ENCODE results near the gene TSHZ2.

The TSHZ2 gene

DNA sequence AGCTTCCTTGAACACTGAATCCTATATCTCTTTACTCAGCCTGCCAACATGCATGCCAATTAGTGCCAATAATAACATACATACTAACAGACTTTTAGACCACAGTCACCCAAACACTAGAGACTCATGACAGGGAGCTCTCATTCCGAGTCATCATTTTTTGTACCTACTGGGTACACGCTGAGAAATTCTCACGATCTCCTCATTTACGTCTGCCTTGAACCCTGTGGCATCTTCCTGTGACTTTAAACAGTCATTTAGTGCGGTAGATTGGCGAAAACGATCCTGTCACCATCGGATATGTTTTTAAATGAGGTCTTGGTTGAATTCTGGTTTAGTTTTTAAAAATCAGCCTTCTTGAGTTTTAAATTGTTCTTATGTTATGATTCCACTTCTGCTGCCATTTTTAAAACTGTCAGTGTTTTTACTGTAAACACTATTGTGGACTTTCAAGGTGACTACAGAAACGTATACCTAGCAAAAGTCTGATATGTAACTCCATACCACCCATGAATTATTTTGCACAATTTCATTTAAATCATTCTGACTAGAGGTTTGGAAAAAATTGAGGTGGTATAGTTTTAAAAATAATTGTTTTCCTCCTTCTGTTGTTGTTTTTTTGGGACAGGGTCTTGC is 275.4 kb downstream of the TSHZ2 start:
- no peak for DNase-seq (ENCODE audit: low spot score)

DNA sequence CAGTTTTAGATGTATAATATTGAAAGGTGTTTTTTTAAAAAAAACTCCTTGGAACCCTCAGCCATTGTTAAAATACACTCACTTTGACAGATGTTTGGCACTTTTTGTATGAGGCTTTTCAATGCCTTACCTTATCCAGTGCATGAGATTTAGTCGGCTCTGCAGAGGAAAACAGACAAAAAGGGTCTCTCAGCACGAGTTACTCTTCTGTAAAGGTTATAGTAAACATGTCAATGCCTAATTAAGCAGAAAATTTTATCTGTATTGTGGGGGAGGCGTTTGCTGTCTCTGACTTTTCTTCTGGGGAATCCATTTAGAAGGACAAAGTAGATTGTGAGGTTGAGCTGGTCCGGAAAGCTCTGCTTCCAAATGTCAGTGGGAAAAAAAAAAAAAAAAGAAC is 278.3 kb downstream of the TSHZ2 start:
- DNase-seq (ENCODE audit: low spot score), result no peak

DNA sequence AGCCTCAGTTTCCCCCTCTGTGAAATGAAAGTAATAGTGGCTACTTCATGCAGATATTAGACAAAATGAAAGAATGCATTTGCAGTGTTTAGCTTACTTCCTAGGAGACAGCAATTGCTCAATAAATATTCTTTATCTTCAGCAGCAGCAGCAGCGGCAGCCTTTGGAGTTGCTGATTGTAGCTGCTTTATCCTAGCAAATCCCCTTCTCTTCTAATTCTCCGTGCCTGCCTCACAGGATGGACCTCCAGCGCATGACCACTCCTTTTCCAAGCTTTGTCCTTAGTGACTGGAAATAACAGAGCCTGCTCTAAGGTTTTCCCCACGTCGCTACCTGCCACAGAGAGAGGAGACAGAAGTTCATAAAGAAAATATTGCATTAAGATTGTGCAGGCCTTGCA is 279.8 kb downstream of the TSHZ2 start:
- DNase-seq (ENCODE audit: low spot score), result no peak

- no peak for DNase-seq (ENCODE audit: low spot score)
Observed at GRCh38 chr20:53253668-53254067, 281.5 kb downstream of the TSHZ2 start.

- no peak for DNase-seq (ENCODE audit: low spot score)
Observed at GRCh38 chr20:53255102-53255710, 283.0 kb downstream of the TSHZ2 start.

DNA sequence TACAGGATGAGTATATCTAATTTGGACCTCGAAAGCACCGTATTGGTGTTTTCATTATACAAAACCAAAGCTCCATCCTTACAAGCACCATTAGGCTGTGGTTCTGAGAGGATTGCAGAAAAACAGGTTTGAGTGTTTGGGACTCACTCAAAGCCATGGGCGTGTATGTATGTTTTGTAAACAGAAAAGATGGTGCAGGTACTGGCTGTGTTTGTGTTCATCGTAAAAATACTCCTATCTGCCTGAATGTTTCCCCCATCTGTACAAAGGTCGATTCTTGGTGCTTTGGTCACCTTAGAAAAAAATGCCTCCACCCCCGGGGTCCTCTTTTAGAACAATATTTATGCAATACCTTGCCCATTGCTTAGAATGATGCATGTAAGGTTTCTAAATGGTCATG is 286.6 kb downstream of the TSHZ2 start:
- no peak for DNase-seq (ENCODE audit: low spot score)

DNA sequence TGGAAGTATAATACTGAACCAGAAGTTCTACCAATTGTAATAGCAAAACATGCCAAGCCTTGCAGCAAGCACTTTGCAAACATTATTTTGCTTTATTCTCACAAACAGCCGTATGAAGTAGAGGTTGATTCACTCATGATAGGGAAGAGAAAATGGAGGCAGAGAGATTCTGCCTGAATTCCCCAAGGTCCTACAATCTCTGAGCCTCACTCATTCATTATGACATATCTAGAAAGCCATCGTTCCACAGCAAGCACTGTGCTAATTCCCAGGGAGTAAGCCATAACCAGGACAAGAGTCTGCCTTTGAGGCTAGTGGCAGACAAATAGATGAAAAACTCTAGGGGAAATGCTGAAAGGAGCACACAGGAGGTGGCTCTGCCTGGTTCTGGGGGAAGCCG is 288.0 kb downstream of the TSHZ2 start:
- no peak for DNase-seq (ENCODE audit: low spot score)

- DNase-seq (ENCODE audit: low spot score), result no peak
Observed at GRCh38 chr20:53260591-53260990, 288.4 kb downstream of the TSHZ2 start.

GRCh38 chr20:53262365-53262764 is 290.2 kb downstream of the TSHZ2 start:
- DNase-seq (ENCODE audit: low spot score), result no peak

DNA sequence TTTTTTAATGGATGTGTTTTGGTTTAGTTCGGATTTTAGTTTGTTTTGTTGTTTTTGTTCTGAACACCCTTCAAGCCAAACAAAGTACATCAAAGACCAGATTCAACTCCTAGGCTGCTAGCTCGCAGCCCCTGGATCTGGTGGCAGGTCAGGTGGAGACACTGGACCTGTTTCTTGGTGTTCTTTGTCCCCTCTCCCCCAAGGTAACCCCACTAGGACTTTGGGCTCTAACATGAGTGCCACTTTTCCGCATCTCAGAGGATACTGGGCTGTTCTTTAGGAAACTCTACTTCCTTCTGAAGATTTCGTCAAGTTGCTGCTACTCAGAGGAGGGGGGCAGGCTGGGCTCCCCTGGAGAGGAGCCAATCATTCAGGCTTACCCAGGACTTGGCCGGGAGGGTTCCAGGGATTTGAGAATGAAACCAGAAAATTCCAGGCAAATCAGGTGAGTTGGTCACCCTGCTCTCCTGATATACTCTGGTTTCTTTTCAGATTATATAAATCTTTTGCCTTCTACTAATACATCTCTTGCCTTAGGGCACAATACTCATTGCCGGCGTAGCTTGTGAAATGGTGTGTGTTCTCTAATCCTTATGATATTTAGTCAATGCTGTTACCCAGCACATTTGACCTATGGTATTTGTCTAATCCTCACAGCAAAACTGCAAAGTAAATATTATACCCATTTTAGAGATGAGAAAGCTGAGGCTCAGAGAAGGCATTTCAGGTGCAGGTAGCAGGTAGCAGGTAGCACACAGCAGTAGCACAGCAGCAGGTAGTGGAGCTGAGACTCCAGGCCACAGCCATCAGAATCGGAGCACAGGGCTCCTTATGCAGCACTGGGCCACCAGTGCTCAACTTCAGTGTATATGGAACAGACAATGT is 291.6 kb downstream of the TSHZ2 start:
- no peak for DNase-seq (ENCODE audit: low spot score)

DNA sequence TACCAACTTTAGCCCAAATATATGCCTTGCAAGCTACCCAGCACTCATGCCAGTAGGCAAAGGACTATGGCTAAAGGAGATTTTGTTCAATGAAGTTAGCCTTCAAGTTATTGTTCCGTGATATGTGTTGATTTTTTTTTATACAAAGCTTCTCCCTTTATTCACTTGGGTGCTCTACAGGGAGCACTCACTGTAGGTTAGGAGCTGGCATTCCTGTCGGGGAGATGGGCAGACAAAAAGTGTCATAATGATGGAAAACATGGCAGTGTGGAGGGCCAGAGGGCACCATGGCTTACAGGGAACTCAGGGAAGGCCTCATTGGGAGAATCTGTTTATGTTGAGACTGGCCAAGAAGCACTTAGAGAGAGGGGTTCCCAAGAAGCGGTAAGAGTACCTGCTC is 292.4 kb downstream of the TSHZ2 start:
- no peak for DNase-seq (ENCODE audit: low spot score)

DNA sequence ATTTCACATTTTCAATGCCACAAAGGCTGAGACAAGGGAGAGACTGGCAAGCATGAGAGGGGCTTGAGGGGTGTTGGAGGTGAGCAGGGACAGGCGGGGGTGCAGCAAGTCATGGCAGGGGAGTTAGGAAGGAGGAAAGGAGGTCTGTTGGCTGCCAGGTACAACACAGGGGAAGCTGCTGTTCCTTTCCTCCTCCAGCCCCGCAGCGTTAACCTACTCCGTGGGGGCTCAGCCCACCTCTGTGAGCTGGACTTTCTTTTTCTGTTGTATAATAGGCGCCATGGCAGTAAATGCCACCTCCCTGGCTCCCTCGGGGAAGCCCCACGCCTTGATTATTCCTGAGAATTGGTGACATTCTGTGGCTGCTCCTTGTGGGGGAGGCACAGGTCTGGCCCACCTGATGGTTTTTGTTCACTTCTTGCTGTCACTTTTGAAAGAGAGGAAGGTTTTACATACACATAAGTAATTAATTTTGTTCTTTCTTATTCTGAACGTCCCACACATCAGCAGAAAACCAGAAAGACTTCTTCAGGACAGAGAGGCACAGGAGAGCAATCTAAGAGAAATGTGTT is 293.2 kb downstream of the TSHZ2 start:
- DNase-seq (ENCODE audit: low spot score), result no peak

GRCh38 chr20:53269380-53269779 is 297.2 kb downstream of the TSHZ2 start:
- no peak for DNase-seq (ENCODE audit: low spot score)

- DNase-seq (ENCODE audit: low spot score), result no peak
Observed at GRCh38 chr20:53270792-53271375, 298.7 kb downstream of the TSHZ2 start.

- no peak for DNase-seq (ENCODE audit: low spot score)
Observed at GRCh38 chr20:53274365-53274764, 302.2 kb downstream of the TSHZ2 start.

GRCh38 chr20:53274807-53275206 is 302.6 kb downstream of the TSHZ2 start:
- no peak for DNase-seq (ENCODE audit: low spot score)

GRCh38 chr20:53276143-53276542 is 304.0 kb downstream of the TSHZ2 start:
- no peak for DNase-seq (ENCODE audit: low spot score)

- no peak for DNase-seq (ENCODE audit: low spot score)
Observed at GRCh38 chr20:53278555-53278954, 306.4 kb downstream of the TSHZ2 start.

- no peak for DNase-seq (ENCODE audit: low spot score)
Observed at GRCh38 chr20:53279735-53280134, 307.6 kb downstream of the TSHZ2 start.

GRCh38 chr20:53281557-53282117 is 309.5 kb downstream of the TSHZ2 start:
- DNase-seq (ENCODE audit: low spot score), result no peak

GRCh38 chr20:53282217-53282955 is 310.2 kb downstream of the TSHZ2 start:
- DNase-seq (ENCODE audit: low spot score), result no peak
